Gastroesophageal sphincter (tissue), 3 donors: Measurements from ENCODE around the gene FAM171A2.

Experiments
- CTCF ChIP-seq, 4 experiments: fragments of 200-600 bp in 2 of 4; fragments of 450-650 bp in 2 of 4; sonication (generic) in 1 of 4; IDR thresholded peaks; one replicate each; pipeline ENCODE4 v1.5.1; 2017 to 2019; ENCODE audit warnings: antibody characterized with exemption in 4 of 4, mild to moderate bottlenecking in 2 of 4, moderate library complexity in 2 of 4
- POLR2A ChIP-seq, 2 donors: fragments of 450-650 bp; IDR thresholded peaks; one replicate each; pipeline ENCODE4 v1.6.1; 2017; ENCODE audit warnings: antibody characterized with exemption in 2 of 2, mild to moderate bottlenecking in 2 of 2, moderate library complexity in 1 of 2

DNA sequence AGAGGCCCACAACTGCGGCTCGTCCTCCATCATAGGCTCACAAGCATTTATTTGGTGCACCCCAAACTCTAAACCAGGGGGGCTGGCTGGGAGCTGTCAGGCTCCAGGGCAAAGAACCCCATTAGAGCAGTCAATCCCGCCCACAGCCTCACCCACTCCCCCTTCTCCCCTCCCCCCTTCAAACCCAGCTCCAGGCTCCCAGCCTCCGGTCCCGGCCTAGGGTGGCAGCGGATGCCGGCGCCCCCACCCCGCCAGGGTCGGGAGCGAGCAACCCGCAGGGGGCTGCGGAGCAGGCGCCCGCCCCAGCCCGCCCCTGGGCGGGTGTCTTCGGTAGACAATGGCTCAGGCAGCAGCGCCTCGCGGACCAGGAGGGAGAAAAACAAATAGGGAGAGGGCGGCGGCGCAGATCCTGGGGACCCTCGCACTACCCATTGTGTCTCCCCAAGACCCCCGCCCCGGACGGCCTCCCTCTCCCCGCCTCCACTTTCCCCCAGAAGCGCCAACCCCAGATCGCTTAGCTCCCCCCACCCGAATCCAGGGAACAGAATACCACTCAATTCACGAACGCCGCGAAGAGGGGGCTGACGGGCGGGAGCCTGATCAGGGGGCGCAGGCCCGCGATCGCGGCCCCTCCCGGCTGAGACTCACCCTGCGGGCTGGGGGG is 572 bp downstream of the FAM171A2 start:
- TF ChIP-seq CTCF (IDR thresholded peaks at IDR 0.05) (no peak), POLR2A (IDR thresholded peaks at IDR 0.05) (no peak)
